ENCODE results near the gene SPRED2. TPM values are rescaled to one million over a fixed set of nuclear protein-coding genes. Genes with fewer than 3 reads are reported as not detected.
A peak's percentile ranks its signal among the peaks of the same experiment; 100 is the strongest.

Gene SPRED2
- total and polyA plus RNA-seq, 10 donors = 3.5 to 26.4 (median 13.8) TPM

- intact Hi-C loops (cut with DNase I; ENCODE audit: low total_unique reads) = no loop called here
- Histone ChIP-seq H3K27me3 (replicated peaks in 1 of 7) (no peaks in the 10 kb centered on the region), H3K4me1 (peaks cover 2 to 21% (median 9%) of the 10 kb centered on the region in 6 donors), H3K36me3 (peaks cover 3 to 60% (median 20%) of the 10 kb centered on the region in 6 donors), H3K4me3 (no peak overlapping the region), H3K27ac (no peak overlapping the region), H3K9me3 (no peaks in the 10 kb centered on the region)
- TF ChIP-seq CTCF (IDR thresholded peaks at IDR 0.05 in 8 of 11, conservative IDR thresholded peaks at IDR 0.05 in 3 of 11) (no peak), POLR2A (IDR thresholded peaks at IDR 0.05) (no peak), POLR2AphosphoS5 (IDR thresholded peaks at IDR 0.05) (no peak)
- 96 to 97% (median 96%) methylated on average over 7 of the region's 7 CpGs for WGBS, 5 donors
- DNase-seq = no peak
Observed at GRCh38 chr2:65311596-65311995, 120.8 kb downstream of the SPRED2 start.

- 67 to 93% (median 84%) methylated on average over 6 of the region's 6 CpGs for WGBS, 5 donors
- H3K36me3 ChIP-seq = peaks cover 3 to 55% (median 16%) of the 10 kb centered on the region in 6 donors
Observed at GRCh38 chr2:65311049-65311448, 121.3 kb downstream of the SPRED2 start.

GRCh38 chr2:65309699-65310098 lies 122.7 kb downstream of the SPRED2 start:
- TF ChIP-seq POLR2A (IDR thresholded peaks at IDR 0.05) (no peak), CTCF (IDR thresholded peaks at IDR 0.05 in 8 of 11, conservative IDR thresholded peaks at IDR 0.05 in 3 of 11) (no peak), POLR2AphosphoS5 (IDR thresholded peaks at IDR 0.05) (no peak)
- H3K9me3 ChIP-seq = no peaks in the 10 kb centered on the region
- H3K4me3 ChIP-seq = no peak overlapping the region
- H3K27ac ChIP-seq = peak overlapping the region in 5 of 8 donors; percentile 28 to 57 (median 48)
- no peak for DNase-seq
- intact Hi-C loops (cut with DNase I; ENCODE audit: low total_unique reads) = no loop called here
- peaks cover 3 to 41% (median 11%) of the 10 kb centered on the region in 6 donors for H3K36me3 ChIP-seq
- H3K27me3 ChIP-seq (replicated peaks in 1 of 7) = no peaks in the 10 kb centered on the region
- H3K4me1 ChIP-seq = peaks cover 2 to 21% (median 9%) of the 10 kb centered on the region in 6 donors
- WGBS, 5 donors = 68 to 84% (median 81%) methylated on average over 8 of the region's 8 CpGs

More at GRCh38 chr2:65311049-65311448, 121.3 kb downstream of the SPRED2 start:
- Histone ChIP-seq H3K4me1 (peaks cover 2 to 21% (median 9%) of the 10 kb centered on the region in 6 donors), H3K27ac (peak overlapping the region in 3 of 8 donors; percentile 45 to 53 (median 48)), H3K4me3 (no peak overlapping the region), H3K9me3 (no peaks in the 10 kb centered on the region), H3K27me3 (replicated peaks in 1 of 7) (no peaks in the 10 kb centered on the region)
- intact Hi-C loops (cut with DNase I; ENCODE audit: low total_unique reads) = no loop called here
- DNase-seq = no peak
- TF ChIP-seq POLR2A (IDR thresholded peaks at IDR 0.05) (no peak), CTCF (IDR thresholded peaks at IDR 0.05 in 8 of 11, conservative IDR thresholded peaks at IDR 0.05 in 3 of 11) (no peak), POLR2AphosphoS5 (IDR thresholded peaks at IDR 0.05) (no peak)

GRCh38 chr2:65305934-65306333 lies 126.5 kb downstream of the SPRED2 start:
- intact Hi-C loops (cut with DNase I; ENCODE audit: low total_unique reads) = no loop called here
- WGBS, 5 donors = 89 to 98% (median 93%) methylated on average over 2 of the region's 2 CpGs
- TF ChIP-seq CTCF (IDR thresholded peaks at IDR 0.05 in 8 of 11, conservative IDR thresholded peaks at IDR 0.05 in 3 of 11) = no peak
- TF ChIP-seq POLR2A (IDR thresholded peaks at IDR 0.05) = no peak
- no peak for TF ChIP-seq POLR2AphosphoS5 (IDR thresholded peaks at IDR 0.05)
- Histone ChIP-seq H3K4me3 (no peak overlapping the region), H3K9me3 (no peaks in the 10 kb centered on the region), H3K27ac (no peak overlapping the region), H3K27me3 (replicated peaks in 1 of 7) (peaks cover 0 to 7% (median 0%) of the 10 kb centered on the region in 7 donors), H3K4me1 (peaks cover 2 to 34% (median 23%) of the 10 kb centered on the region in 6 donors), H3K36me3 (peaks cover 0 to 5% (median 0%) of the 10 kb centered on the region in 6 donors)
- DNase-seq = no peak

Data from spleen (tissue), 11 donors.